GM18505 (cell line): ENCODE measurements around the gene SPG21.

Experiments
- ATAC-seq: cut with Tn5 transposase; IDR thresholded peaks from one replicate; pipeline ENCODE4 v1.9.1; 2021; ENCODE audit not compliant: unreplicated experiment
- POLR2A ChIP-seq: IDR thresholded peaks from 4 replicates; pipeline ENCODE4 v1.6.1; 2011; ENCODE audit warnings: borderline replicate concordance; ENCODE audit not compliant: insufficient read depth, insufficient read length; ENCODE audit errors: extremely low read depth

The SPG21 gene

GRCh38 chr15:64919721-64920120 is 70.0 kb downstream of the SPG21 start:
- no peak for TF ChIP-seq POLR2A

DNA sequence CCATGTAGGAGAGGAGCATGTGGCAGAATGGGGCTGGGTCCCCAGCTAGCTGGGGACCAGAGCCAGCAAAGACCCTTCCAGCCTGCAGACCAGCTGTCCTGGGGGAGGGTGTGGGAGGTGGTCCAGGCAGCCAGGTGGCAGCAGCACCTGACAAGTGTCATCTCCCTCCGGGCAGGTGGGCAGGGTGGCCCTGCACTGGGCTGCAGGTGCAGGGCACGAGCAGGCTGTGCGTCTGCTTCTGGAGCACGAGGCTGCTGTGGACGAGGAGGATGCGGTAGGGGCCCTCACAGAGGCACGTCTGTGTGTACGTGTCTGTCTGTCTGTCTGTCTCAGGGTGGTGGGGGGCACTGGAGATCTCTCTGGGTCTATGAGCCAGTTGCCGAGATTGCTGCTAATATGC is 72.5 kb downstream of the SPG21 start:
- no peak for TF ChIP-seq POLR2A
- ATAC-seq = no peak

More at GRCh38 chr15:64919721-64920120, 70.0 kb downstream of the SPG21 start:
- ATAC-seq = no peak

GRCh38 chr15:64916365-64916764 is 73.3 kb downstream of the SPG21 start:
- TF ChIP-seq POLR2A = no peak

DNA sequence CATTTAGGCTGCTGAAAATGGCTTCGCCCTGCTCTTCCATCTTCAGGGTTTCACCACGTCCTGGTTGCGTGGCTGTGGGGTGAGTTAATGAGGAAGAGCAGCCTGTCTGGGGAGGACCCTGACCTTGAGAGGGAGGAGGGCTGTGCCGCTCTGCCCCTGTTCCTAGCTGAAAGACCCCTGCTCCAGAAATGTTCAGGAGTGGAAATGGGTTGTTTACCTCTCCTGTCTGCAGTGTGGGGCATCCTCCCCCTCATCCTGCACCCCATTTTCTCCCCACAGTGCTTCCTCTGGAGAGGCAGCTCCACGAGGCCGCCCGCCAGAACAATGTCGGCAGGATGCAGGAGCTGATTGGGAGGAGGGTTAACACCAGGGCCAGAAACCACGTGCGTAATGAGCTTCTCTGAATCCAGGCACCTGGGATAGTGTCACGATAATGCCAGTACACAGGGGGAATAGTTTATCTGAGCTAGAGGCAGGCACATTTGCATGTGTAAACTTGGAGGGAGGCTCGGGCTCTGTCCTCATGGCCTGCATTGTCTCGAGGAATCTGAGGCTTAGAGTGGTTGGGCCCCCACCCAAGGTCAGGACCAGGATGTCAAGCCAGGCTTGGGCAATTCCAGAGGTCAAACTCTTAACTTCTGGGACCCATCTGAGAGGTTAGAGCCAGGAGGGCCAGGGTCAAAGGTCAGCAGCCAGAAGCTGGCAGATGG is 74.0 kb downstream of the SPG21 start:
- TF ChIP-seq POLR2A = no peak
- no peak for ATAC-seq

More at GRCh38 chr15:64916365-64916764, 73.3 kb downstream of the SPG21 start:
- ATAC-seq = no peak
